B cell (primary cell): ENCODE results near the gene HEPN1. TPM values are rescaled to one million over a fixed set of nuclear protein-coding genes. Genes with fewer than 3 reads are reported as not detected.

Source experiments
- ATAC-seq: fragments of 200-7000 bp; cut with Tn5 transposase; one replicate; pipeline ENCODE4 v1.10.0; 2021; ENCODE audit warnings: low read depth, mild to moderate bottlenecking, moderate number of reproducible peaks, moderate library complexity
- CTCF ChIA-PET: fragments of 350-600 bp; sonication (Branson Sonifier 250); formaldehyde crosslinking; loops from one replicate; lab custom pipeline; 2021; ENCODE audit warnings: antibody characterized with exemption, inconsistent platforms; lab: Charles Lee
- POLR2A ChIA-PET: fragments of 350-600 bp; sonication (Branson Sonifier 250); formaldehyde crosslinking; loops from one replicate; lab custom pipeline; 2021; ENCODE audit warnings: antibody characterized with exemption; lab: Charles Lee
- DNase-seq: peaks from one replicate; pipeline ENCODE4 v3.0.0; 2013
- H2AFZ ChIP-seq: 2 replicates; pipeline ENCODE4 v1.6.1; 2012; ENCODE audit warnings: mild to moderate bottlenecking, low read depth, low read length; ENCODE audit not compliant: insufficient read depth, poor library complexity, severe bottlenecking
- H3K27ac ChIP-seq, 2 donors: 1 replicate in 1 of 2; 2 replicates in 1 of 2; pipeline ENCODE4 v1.5.1; 2012 to 2013; ENCODE audit warnings: low read length in 2 of 2, mild to moderate bottlenecking in 2 of 2, moderate library complexity in 1 of 2
- H3K27me3 ChIP-seq, 4 experiments: fragments of 200-600 bp in 1 of 4; sonication (generic) in 1 of 4; replicated peaks in 1 of 4; 1 replicate in 2 of 4; 2 replicates in 2 of 4; pipeline versions ENCODE4 v1.6.1 to v1.7.0; 2013 to 2016; ENCODE audit warnings: low read length in 3 of 4, mild to moderate bottlenecking in 2 of 4, mixed read lengths in 1 of 4, moderate library complexity in 1 of 4; ENCODE audit not compliant: insufficient read depth in 4 of 4, control insufficient read depth in 3 of 4; ENCODE audit errors: control extremely low read depth in 1 of 4
- H3K36me3 ChIP-seq, 2 experiments: replicated peaks in 1 of 2; 1 replicate in 1 of 2; 2 replicates in 1 of 2; pipeline versions ENCODE4 v1.6.1 to v1.7.1; 2013; ENCODE audit warnings: low read length in 1 of 2; ENCODE audit not compliant: insufficient read depth in 2 of 2, control insufficient read depth in 1 of 2; ENCODE audit errors: control extremely low read depth in 1 of 2, extremely low read depth in 1 of 2
- H3K4me1 ChIP-seq, 2 donors: fragments of 200-600 bp in 1 of 2; sonication (generic) in 1 of 2; 1 replicate in 1 of 2; 2 replicates in 1 of 2; pipeline versions ENCODE4 v1.5.1 to v1.6.1; 2013 to 2017; ENCODE audit warnings: low read length in 2 of 2; ENCODE audit not compliant: control insufficient read depth in 2 of 2, insufficient read depth in 2 of 2
- H3K4me2 ChIP-seq: replicated peaks from 2 replicates; pipeline ENCODE3; 2012; ENCODE audit warnings: mild to moderate bottlenecking, low read depth, low read length; ENCODE audit not compliant: poor library complexity, severe bottlenecking
- H3K4me3 ChIP-seq, 5 experiments: fragments of 200-600 bp in 1 of 5; sonication (generic) in 1 of 5; 1 replicate in 3 of 5; 2 replicates in 2 of 5; pipeline versions ENCODE4 v1.5.1 to v1.7.0; 2011 to 2016; ENCODE audit warnings: low read length in 4 of 5, mild to moderate bottlenecking in 4 of 5, low read depth in 2 of 5, control low read depth in 1 of 5, moderate library complexity in 1 of 5; ENCODE audit not compliant: insufficient read depth in 1 of 5; ENCODE audit errors: control extremely low read depth in 1 of 5, extremely low read depth in 1 of 5
- H3K79me2 ChIP-seq: fragments of 200-600 bp; sonication (generic); one replicate; pipeline ENCODE4 v1.6.0; 2016; ENCODE audit warnings: low read length; ENCODE audit not compliant: control insufficient read depth, insufficient read depth
- H3K9ac ChIP-seq: fragments of 200-600 bp; sonication (generic); 2 replicates; pipeline ENCODE4 v1.6.1; 2017; ENCODE audit warnings: mild to moderate bottlenecking, low read length, moderate library complexity
- H3K9me3 ChIP-seq, 3 donors: one replicate each; pipeline versions ENCODE4 v1.6.1 to v1.7.1; 2013; ENCODE audit warnings: low read length in 2 of 3; ENCODE audit not compliant: control insufficient read depth in 2 of 3, insufficient read depth in 1 of 3; ENCODE audit errors: control extremely low read depth in 1 of 3
- H4K20me1 ChIP-seq: 2 replicates; pipeline ENCODE4 v1.6.0; 2012; ENCODE audit warnings: mild to moderate bottlenecking, low read length; ENCODE audit not compliant: insufficient read depth, control insufficient read depth, poor library complexity, severe bottlenecking
- H3K27ac Mint-ChIP-seq: one replicate; pipeline ENCODE4 v1.8.0; 2021; ENCODE audit warnings: mixed read lengths
- H3K27me3 Mint-ChIP-seq: one replicate; pipeline ENCODE4 v1.8.0; 2021; ENCODE audit warnings: mixed read lengths
- H3K4me1 Mint-ChIP-seq: one replicate; pipeline ENCODE4 v1.8.0; 2021; ENCODE audit warnings: mixed read lengths
- H3K4me3 Mint-ChIP-seq: one replicate; pipeline ENCODE4 v1.8.0; 2021; ENCODE audit warnings: mixed read lengths
- H3K9me3 Mint-ChIP-seq: one replicate; pipeline ENCODE4 v1.8.0; 2022; ENCODE audit warnings: mixed read lengths; ENCODE audit not compliant: insufficient read depth
- EZH2 ChIP-seq: IDR thresholded peaks from 2 replicates; pipeline ENCODE4 v1.6.1; 2012; ENCODE audit warnings: borderline replicate concordance, low read depth, mild to moderate bottlenecking, moderate library complexity, low read length; ENCODE audit not compliant: insufficient read depth, poor library complexity, severe bottlenecking
- WGBS: methylation state at CpG from one replicate; pipeline ENCODE4 v1.1.5; 2013; ENCODE audit warnings: missing lambda C conversion rate; ENCODE audit not compliant: insufficient coverage; 5-methylcytosine and 5-hydroxymethylcytosine counted together
- intact Hi-C: fragments of 100-400 bp; cut with micrococcal nuclease; formaldehyde crosslinking; loops from one replicate; pipeline ENCODE4 v1.10.0; 2022
- polyA plus RNA-seq: library from polyadenylated mRNA; depleted of rRNA; stranded (reverse); fragments of >200 nt; gene quantifications from 2 replicates; pipeline ENCODE4 v1.2.3, GENCODE V29; 2012
- total RNA-seq, 2 donors: library from RNA; stranded (reverse); fragments of 120-200 nt in 1 of 2; gene quantifications; 1 replicate in 1 of 2; 2 replicates in 1 of 2; pipeline versions ENCODE4 v1.2.3 to v1.2.4, GENCODE V29; 2013 to 2022
- TF ChIP-seq, protein P1 (sequence below): fragments of 200-600 bp; IDR thresholded peaks from one replicate; pipeline ENCODE4 v1.8.0; 2022; ENCODE audit warnings: antibody characterized with exemption, mild to moderate bottlenecking

Gene HEPN1
- total and polyA plus RNA-seq, 2 donors (not counting 1 experiment from before 2014, with no cell fraction given): not detected

DNA sequence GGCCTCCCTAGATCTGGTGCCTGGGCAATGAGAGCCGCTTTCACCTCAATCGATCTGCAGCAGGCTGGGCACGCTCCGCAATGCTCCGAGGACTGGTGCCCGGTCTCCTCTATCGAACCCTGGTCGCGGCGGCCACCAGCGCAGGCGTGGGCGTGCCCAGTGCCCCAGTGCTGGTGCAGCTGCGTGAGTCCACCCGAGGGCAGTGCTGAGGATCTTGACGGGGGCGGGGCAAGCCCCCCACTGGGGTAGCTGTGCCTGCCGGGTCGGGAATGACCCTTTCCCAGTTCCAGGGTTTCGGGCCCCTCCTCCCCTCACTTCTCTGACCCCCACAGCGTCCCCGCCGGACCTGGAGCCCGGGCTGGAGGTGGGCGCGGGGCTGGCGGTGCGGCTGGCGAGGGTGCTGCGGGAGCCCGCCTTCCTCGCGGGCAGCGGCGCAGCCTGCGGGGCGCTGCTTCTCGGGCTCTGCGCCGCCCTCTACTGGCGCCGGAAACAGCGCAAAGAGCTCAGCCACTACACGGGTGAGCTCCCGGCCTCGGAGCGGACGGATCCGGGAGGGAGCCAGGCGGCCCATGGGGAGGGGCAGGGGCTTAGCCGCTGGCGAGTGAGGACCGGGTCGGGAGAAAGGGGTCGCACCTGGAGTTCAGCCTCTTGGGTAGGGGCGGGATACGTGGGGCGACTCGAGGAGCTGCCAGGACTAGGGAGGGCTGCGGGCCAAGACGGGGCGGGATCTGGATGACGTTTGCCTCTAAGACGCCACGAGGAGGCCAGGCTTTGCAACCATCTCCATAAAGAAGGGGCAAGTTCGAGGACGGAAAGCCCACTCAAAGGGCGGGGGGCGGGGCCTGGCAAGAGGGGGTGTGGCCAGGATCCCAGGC, 42.9 kb upstream of the HEPN1 start:
- Mint-ChIP-seq H3K4me1 (peaks cover 24% of the 10 kb centered on the region), H3K27me3 (peaks cover 80% of the 10 kb centered on the region), H3K27ac (peak overlapping the region; percentile 37), H3K9me3 (no peaks in the 10 kb centered on the region), H3K4me3 (peak overlapping the region; percentile 90)
- CTCF ChIA-PET: interaction anchor here (0.6 to 1.3 kb wide), 19 partner anchors 9 to 266 kb away, joined by 3 to 15 read pairs (median 3); partner anchors contain the start of genes CCDC15 and ROBO3
- no peaks in the 10 kb centered on the region for H4K20me1 ChIP-seq
- H3K9me3 ChIP-seq: peaks cover 0 to 30% (median 0%) of the 10 kb centered on the region in 3 donors
- POLR2A ChIA-PET: interaction anchor here (0.6 to 1.2 kb wide), 3 partner anchors 50 to 77 kb away, joined by 3 to 8 read pairs (median 4); partner anchors contain the start of gene CCDC15
- intact Hi-C loops: loop anchor here (1.0 to 5.0 kb wide), 3 partner anchors 39 to 207 kb away; partner anchors contain the start of gene CCDC15
- H3K27me3 ChIP-seq: peaks cover 0 to 68% (median 20%) of the 10 kb centered on the region in 4 experiments
- peak overlapping the region; percentile 80 for H3K9ac ChIP-seq
- H2AFZ ChIP-seq: peak overlapping the region; percentile 90
- no peak for TF ChIP-seq EZH2
- TF ChIP-seq, protein P1, sequence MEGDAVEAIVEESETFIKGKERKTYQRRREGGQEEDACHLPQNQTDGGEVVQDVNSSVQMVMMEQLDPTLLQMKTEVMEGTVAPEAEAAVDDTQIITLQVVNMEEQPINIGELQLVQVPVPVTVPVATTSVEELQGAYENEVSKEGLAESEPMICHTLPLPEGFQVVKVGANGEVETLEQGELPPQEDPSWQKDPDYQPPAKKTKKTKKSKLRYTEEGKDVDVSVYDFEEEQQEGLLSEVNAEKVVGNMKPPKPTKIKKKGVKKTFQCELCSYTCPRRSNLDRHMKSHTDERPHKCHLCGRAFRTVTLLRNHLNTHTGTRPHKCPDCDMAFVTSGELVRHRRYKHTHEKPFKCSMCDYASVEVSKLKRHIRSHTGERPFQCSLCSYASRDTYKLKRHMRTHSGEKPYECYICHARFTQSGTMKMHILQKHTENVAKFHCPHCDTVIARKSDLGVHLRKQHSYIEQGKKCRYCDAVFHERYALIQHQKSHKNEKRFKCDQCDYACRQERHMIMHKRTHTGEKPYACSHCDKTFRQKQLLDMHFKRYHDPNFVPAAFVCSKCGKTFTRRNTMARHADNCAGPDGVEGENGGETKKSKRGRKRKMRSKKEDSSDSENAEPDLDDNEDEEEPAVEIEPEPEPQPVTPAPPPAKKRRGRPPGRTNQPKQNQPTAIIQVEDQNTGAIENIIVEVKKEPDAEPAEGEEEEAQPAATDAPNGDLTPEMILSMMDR: peak; percentile 81
- H3K4me1 ChIP-seq: peaks cover 19 to 22% of the 10 kb centered on the region in 2 donors
- H3K36me3 ChIP-seq: no peaks in the 10 kb centered on the region
- 2% methylated on average over 69 of the region's 69 CpGs for WGBS
- peak overlapping the region in 1 of 2 donors; percentile 36 for H3K27ac ChIP-seq
- H3K4me2 ChIP-seq: peak overlapping the region; percentile 98
- no peaks in the 10 kb centered on the region for H3K79me2 ChIP-seq
- peak overlapping the region in 4 of 5 experiments; percentile 50 to 77 (median 64) for H3K4me3 ChIP-seq
- ATAC-seq (peak; percentile 89), DNase-seq (peak; percentile 86)
